ENCODE measurements around the gene RPS15A. TPM values are rescaled to one million over a fixed set of nuclear protein-coding genes. Genes with fewer than 3 reads are reported as not detected.

The RPS15A gene
- total and polyA plus RNA-seq, 2 of the 8 experiments (the other 6 are each of a cell fraction or from before 2014, with no cell fraction given) = 1,784 to 5,666 TPM

DNA sequence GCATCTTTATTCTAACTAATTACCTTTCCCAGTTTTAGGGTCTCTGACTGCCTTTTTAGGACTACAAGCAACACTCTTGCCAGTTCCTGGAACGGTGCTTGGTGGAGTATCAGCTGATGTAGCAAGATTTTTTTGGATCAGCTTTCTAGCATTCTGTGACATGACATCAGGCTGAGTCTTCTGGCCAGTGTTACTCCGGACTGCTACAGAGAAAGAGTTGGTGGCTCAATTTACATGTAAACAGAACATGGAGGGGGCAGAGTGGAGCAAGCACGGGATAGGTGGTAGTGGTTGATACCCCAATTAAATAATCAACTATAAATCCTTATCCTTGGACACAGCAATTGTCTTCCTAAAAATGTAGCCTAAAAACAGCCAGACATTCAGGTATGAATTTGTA, 21.8 kb upstream of the RPS15A start:
- FAIRE-seq (no peak), DNase-seq (ENCODE audit: low read depth in 1 of 2, low spot score in 2 of 2) (no peak)
- no peak overlapping the region for H3K27ac ChIP-seq (ENCODE audit: low read depth, low read length)
- H3K4me1 ChIP-seq (replicated peaks in 1 of 4; ENCODE audit: control insufficient read depth in 3 of 4, insufficient read depth in 4 of 4, low read length in 3 of 4) = no peaks in the 10 kb centered on the region
- H3K56ac ChIP-seq (replicated peaks; ENCODE audit: insufficient read length, low read depth, low read length) = no peak overlapping the region
- H4K20me1 ChIP-seq (replicated peaks in 1 of 2; ENCODE audit: control insufficient read depth in 1 of 2, insufficient read depth in 2 of 2, low read length in 2 of 2) = peaks cover 0 to 3% of the 10 kb centered on the region in 2 experiments
- no peak overlapping the region for H4K91ac ChIP-seq (replicated peaks; ENCODE audit: insufficient read length, low read length)
- ChIA-PET CTCF (ENCODE audit: partially characterized antibody) (no interaction called here), POLR2A (ENCODE audit: partially characterized antibody) (interaction anchor here (14.8 kb wide), 1 partner anchor 23 kb away, joined by 503 read pairs; the partner anchor contains the start of gene RPS15A)
- H2AFZ ChIP-seq (ENCODE audit: low read length) = no peak overlapping the region
- no peak for TF ChIP-seq PHF8 (conservative IDR thresholded peaks at IDR 0.05; ENCODE audit: low read depth, low read length)
- TF ChIP-seq, protein P1, sequence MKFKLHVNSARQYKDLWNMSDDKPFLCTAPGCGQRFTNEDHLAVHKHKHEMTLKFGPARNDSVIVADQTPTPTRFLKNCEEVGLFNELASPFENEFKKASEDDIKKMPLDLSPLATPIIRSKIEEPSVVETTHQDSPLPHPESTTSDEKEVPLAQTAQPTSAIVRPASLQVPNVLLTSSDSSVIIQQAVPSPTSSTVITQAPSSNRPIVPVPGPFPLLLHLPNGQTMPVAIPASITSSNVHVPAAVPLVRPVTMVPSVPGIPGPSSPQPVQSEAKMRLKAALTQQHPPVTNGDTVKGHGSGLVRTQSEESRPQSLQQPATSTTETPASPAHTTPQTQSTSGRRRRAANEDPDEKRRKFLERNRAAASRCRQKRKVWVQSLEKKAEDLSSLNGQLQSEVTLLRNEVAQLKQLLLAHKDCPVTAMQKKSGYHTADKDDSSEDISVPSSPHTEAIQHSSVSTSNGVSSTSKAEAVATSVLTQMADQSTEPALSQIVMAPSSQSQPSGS (IDR thresholded peaks at IDR 0.05; ENCODE audit: low read length) = no peak
- no peak for TF ChIP-seq FOSL1 (IDR thresholded peaks at IDR 0.05; ENCODE audit: insufficient read depth, low read depth, low read length)
- no peak overlapping the region for H4K8ac ChIP-seq (ENCODE audit: extremely low read depth, insufficient read depth, low read length)
- H3K14ac ChIP-seq (ENCODE audit: insufficient read length) = no peak overlapping the region
- no peak overlapping the region for H3K4ac ChIP-seq (replicated peaks; ENCODE audit: insufficient read length, low read depth, low read length)
- H2BK5ac ChIP-seq (ENCODE audit: low read depth, low read length) = no peak overlapping the region
- no peaks in the 10 kb centered on the region for H3K79me2 ChIP-seq (ENCODE audit: control insufficient read depth in 1 of 2, insufficient read depth in 2 of 2, low read length in 2 of 2)
- H3K4me3 ChIP-seq (ENCODE audit: extremely low read depth in 1 of 4, insufficient read depth in 2 of 4, low read depth in 3 of 4, low read length in 4 of 4) = no peak overlapping the region
- H2BK120ac ChIP-seq (replicated peaks; ENCODE audit: low read depth, low read length) = no peak overlapping the region
- WGBS, 2 experiments (ENCODE audit: extremely low coverage in 1 of 2, insufficient coverage in 1 of 2, insufficient read length in 1 of 2, insufficient replicate concordance in 2 of 2, low coverage in 1 of 2, low lambda C conversion rate in 2 of 2, missing lambda C conversion rate in 1 of 2) = 93% methylated on average over 3 of the region's 3 CpGs; no CpG with 5 or more reads in 1 of the 2 experiments
- no peak overlapping the region for H3K23ac ChIP-seq (ENCODE audit: insufficient read length)
- no peak overlapping the region for H2AK5ac ChIP-seq (ENCODE audit: low read depth, low read length)
- no peak overlapping the region for H3K18ac ChIP-seq (ENCODE audit: extremely low read depth, low read length)
- H2BK20ac ChIP-seq (ENCODE audit: low read length) = no peak overlapping the region
- H3K79me1 ChIP-seq (ENCODE audit: low read depth, low read length) = no peaks in the 10 kb centered on the region
- no peaks in the 10 kb centered on the region for H3K9me3 ChIP-seq (ENCODE audit: insufficient read depth in 2 of 2, low read depth in 1 of 2, low read length in 1 of 2)
- H2BK15ac ChIP-seq (ENCODE audit: low read length) = no peak overlapping the region
- no peaks in the 10 kb centered on the region for H3K27me3 ChIP-seq (replicated peaks in 1 of 4; ENCODE audit: control insufficient read depth in 3 of 4, extremely low read depth in 1 of 4, insufficient read depth in 3 of 4, low read length in 3 of 4)
- no peak overlapping the region for H2BK12ac ChIP-seq (ENCODE audit: low read depth, low read length)
- peaks cover 22 to 86% (median 61%) of the 10 kb centered on the region in 4 experiments for H3K36me3 ChIP-seq (ENCODE audit: control insufficient read depth in 2 of 4, insufficient read depth in 4 of 4, low read length in 3 of 4)
- H3K9ac ChIP-seq (replicated peaks in 1 of 4; ENCODE audit: extremely low read depth in 1 of 4, low read depth in 3 of 4, low read length in 3 of 4) = no peak overlapping the region
- no peak overlapping the region for H3K4me2 ChIP-seq (ENCODE audit: insufficient read depth in 1 of 2, low read depth in 2 of 2, low read length in 2 of 2)
- no peak overlapping the region for H4K5ac ChIP-seq (ENCODE audit: insufficient read length, low read depth, low read length)
- H3K23me2 ChIP-seq (ENCODE audit: low read depth, low read length) = no peaks in the 10 kb centered on the region
